Measurements from ENCODE around the gene SPAG6.

SPAG6 gene

GRCh38 chr10:22338185-22338900, 7.0 kb upstream of the SPAG6 start:
- no peak overlapping the region for H3K4me3 ChIP-seq (ENCODE audit: low read depth, low read length)
- no peak for DNase-seq (ENCODE audit: low read depth)
- TF ChIP-seq CTCF (IDR thresholded peaks at IDR 0.05; ENCODE audit: low read depth, low read length, missing control alignments), result no peak

- no peak for TF ChIP-seq CTCF (IDR thresholded peaks at IDR 0.05; ENCODE audit: low read depth, low read length, missing control alignments)
- no peak for DNase-seq (ENCODE audit: low read depth)
- H3K4me3 ChIP-seq (ENCODE audit: low read depth, low read length), result no peak overlapping the region
Measured at GRCh38 chr10:22338931-22339330, 6.4 kb upstream of the SPAG6 start.

GRCh38 chr10:22339761-22340328, 5.5 kb upstream of the SPAG6 start:
- no peak for TF ChIP-seq CTCF (IDR thresholded peaks at IDR 0.05; ENCODE audit: low read depth, low read length, missing control alignments)
- no peak for DNase-seq (ENCODE audit: low read depth)
- peak overlapping the region; percentile 71 for H3K4me3 ChIP-seq (ENCODE audit: low read depth, low read length)

- DNase-seq (ENCODE audit: low read depth), result no peak
- TF ChIP-seq CTCF (IDR thresholded peaks at IDR 0.05; ENCODE audit: low read depth, low read length, missing control alignments), result no peak
- H3K4me3 ChIP-seq (ENCODE audit: low read depth, low read length), result peak overlapping the region; percentile 71
Measured at GRCh38 chr10:22340329-22341189, 4.7 kb upstream of the SPAG6 start.

GRCh38 chr10:22341190-22341925, 3.9 kb upstream of the SPAG6 start:
- H3K4me3 ChIP-seq (ENCODE audit: low read depth, low read length), result peak overlapping the region; percentile 71
- DNase-seq (ENCODE audit: low read depth), result no peak
- no peak for TF ChIP-seq CTCF (IDR thresholded peaks at IDR 0.05; ENCODE audit: low read depth, low read length, missing control alignments)

- no peak overlapping the region for H3K4me3 ChIP-seq (ENCODE audit: low read depth, low read length)
- TF ChIP-seq CTCF (IDR thresholded peaks at IDR 0.05; ENCODE audit: low read depth, low read length, missing control alignments), result no peak
- DNase-seq (ENCODE audit: low read depth), result no peak
Measured at GRCh38 chr10:22341926-22342196, 3.4 kb upstream of the SPAG6 start.
